Measurements from ENCODE around the gene FBXW4.

Gene FBXW4

DNA sequence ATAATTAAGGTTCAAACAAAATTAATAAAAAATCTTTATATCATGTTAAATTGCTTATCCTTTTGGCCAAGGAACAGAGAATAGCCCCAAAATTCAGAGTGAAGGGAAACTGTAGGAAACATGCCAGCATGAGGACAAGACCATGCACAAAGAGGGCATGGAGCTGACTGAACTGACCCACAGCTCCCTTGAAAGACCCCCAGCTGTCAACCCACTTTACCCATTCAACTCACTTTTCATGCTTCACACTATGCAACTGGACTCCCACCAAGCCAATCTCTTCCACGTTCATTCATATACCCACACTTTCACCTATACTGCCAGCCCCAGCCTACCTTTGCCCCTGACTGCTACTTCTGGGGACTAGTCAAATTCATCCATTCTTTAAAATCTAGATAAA, 10.2 kb downstream of the FBXW4 start:
- H3K9me3 ChIP-seq (ENCODE audit: control insufficient read depth, insufficient read depth, low read length), result no peaks in the 10 kb centered on the region
- no peaks in the 10 kb centered on the region for H3K36me3 ChIP-seq (ENCODE audit: insufficient read depth, low read length)
- no peak overlapping the region for H3K9ac ChIP-seq (ENCODE audit: low read depth, low read length)
- peaks cover 9% of the 10 kb centered on the region for H3K4me1 ChIP-seq (ENCODE audit: insufficient read depth, low read length)

DNA sequence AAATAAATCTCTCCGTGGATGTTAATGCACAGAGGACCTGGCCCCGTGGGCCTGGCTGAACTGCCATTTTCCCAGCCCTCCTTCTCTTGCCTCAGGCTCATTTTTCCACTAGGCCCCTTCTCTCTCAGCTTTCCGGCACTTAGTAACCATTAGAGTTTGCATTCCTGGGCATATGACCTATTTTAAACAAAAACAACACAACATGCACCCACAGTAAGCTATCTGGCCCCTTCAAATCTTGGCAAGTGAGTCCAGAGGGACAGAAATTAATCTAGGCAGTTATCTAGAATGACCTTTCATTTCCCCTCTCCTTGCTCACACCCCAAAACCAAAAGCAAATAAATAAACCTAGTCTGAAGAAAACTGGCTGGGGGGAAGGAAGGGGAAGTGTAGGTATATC, 11.7 kb downstream of the FBXW4 start:
- Histone ChIP-seq H3K9ac (ENCODE audit: low read depth, low read length) (no peak overlapping the region), H3K4me1 (ENCODE audit: insufficient read depth, low read length) (peaks cover 7% of the 10 kb centered on the region; the same call in 1 of the 2 replicates), H3K9me3 (ENCODE audit: control insufficient read depth, insufficient read depth, low read length) (no peaks in the 10 kb centered on the region), H3K36me3 (ENCODE audit: insufficient read depth, low read length) (no peaks in the 10 kb centered on the region)

DNA sequence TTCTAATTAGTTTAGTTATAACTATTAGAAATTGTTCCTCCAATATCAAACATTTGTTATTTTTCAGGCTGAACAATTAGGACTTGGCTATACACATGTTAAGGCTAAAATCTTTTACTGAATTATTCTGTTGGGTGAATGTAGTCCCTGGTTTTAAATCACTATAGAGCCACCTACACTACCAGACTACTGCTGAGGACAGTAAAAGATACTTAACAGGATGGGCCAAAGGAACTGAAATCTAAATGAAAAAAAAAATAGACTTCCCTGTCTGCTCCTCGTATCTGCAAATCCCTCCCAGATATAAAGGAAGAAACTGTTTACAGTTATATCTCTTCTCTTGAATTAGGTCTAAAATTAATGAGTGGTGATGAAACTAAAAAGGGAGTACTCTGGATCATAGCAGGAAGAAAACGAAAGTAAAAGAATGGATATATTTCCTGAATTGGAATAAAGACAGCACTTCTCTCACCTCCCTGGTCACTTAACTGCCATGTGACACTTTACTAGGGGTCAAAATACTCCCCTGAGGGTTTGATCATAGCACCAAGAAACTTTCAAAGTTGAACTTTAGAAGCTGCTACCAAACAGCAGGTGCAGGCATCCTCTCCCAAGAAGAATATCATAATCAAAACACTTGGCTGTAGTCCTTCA, 12.7 kb downstream of the FBXW4 start:
- H3K9ac ChIP-seq (ENCODE audit: low read depth, low read length), result no peak overlapping the region
- H3K36me3 ChIP-seq (ENCODE audit: insufficient read depth, low read length), result no peaks in the 10 kb centered on the region
- no peaks in the 10 kb centered on the region for H3K9me3 ChIP-seq (ENCODE audit: control insufficient read depth, insufficient read depth, low read length)
- H3K4me1 ChIP-seq (ENCODE audit: insufficient read depth, low read length), result peaks cover 7% of the 10 kb centered on the region; the same call in 1 of the 2 replicates

DNA sequence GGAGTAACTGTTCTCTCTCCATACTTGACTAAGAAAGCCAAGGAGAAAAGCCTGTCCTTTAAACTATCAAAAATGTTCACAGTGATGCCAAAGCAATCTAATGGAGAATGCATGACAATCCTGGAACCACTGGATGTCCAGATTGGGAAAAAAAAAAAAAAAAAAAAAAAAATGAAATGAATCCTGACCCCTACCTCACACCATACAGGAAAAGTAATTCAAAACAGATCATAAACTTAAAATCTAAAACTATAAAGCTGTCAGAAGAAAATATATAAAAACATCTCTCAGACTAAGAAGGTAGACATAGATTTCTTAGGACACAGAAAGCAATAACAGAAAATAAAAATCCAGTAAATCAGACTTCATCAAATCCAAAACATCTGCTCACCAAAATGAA, 18.4 kb downstream of the FBXW4 start:
- no peak overlapping the region for H3K9ac ChIP-seq (ENCODE audit: low read depth, low read length)
- H3K9me3 ChIP-seq (ENCODE audit: control insufficient read depth, insufficient read depth, low read length), result peaks cover 5% of the 10 kb centered on the region; the same call in 1 of the 2 replicates
- no peaks in the 10 kb centered on the region; the same call in 1 of the 2 replicates for H3K36me3 ChIP-seq (ENCODE audit: insufficient read depth, low read length)
- H3K4me1 ChIP-seq (ENCODE audit: insufficient read depth, low read length), result no peaks in the 10 kb centered on the region

DNA sequence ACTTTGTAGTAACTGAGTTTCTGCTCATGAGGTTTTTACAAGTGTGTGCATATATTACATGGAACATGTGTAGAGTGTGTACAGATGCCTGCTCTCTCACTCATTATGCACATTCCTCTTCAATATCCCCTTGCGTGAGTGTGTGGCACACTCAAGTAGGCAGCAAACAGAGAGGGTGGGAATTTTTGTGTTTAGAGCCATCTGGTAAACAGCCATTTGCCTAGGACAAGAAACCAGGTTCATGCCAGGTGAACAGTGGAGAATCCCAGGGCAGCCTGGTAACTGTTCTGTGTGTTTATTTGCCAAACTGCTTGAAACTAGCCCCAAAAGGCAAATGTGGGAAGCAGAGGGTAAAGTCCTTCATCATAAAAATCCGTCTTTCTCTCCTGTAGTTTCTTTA, 19.9 kb downstream of the FBXW4 start:
- peaks cover 5% of the 10 kb centered on the region; the same call in 1 of the 2 replicates for H3K9me3 ChIP-seq (ENCODE audit: control insufficient read depth, insufficient read depth, low read length)
- no peaks in the 10 kb centered on the region; the same call in 1 of the 2 replicates for H3K36me3 ChIP-seq (ENCODE audit: insufficient read depth, low read length)
- no peak overlapping the region for H3K9ac ChIP-seq (ENCODE audit: low read depth, low read length)
- H3K4me1 ChIP-seq (ENCODE audit: insufficient read depth, low read length), result no peaks in the 10 kb centered on the region

DNA sequence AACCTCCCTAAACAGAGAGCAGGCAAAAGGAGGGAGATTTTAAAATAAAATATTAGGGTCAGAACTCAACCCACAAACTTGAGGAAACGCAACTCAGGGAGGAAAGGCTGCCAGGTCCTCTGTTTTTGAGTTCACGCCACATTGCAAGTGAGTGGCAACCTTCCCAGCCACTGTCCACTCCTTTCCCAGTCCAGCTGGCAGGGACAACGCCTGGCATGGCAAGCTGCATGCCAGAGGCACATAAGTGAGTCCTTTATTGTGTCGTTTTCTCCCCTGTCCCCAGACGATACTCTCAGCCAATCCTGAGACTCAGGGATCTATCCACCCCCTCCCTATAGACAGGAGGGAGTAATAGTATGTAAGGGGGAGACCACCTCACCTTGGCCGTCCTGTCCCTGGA, 22.4 kb downstream of the FBXW4 start:
- no peak overlapping the region for H3K9ac ChIP-seq (ENCODE audit: low read depth, low read length)
- H3K4me1 ChIP-seq (ENCODE audit: insufficient read depth, low read length), result no peaks in the 10 kb centered on the region
- no peaks in the 10 kb centered on the region; the same call in 1 of the 2 replicates for H3K36me3 ChIP-seq (ENCODE audit: insufficient read depth, low read length)
- H3K9me3 ChIP-seq (ENCODE audit: control insufficient read depth, insufficient read depth, low read length), result peaks cover 5% of the 10 kb centered on the region; the same call in 1 of the 2 replicates

DNA sequence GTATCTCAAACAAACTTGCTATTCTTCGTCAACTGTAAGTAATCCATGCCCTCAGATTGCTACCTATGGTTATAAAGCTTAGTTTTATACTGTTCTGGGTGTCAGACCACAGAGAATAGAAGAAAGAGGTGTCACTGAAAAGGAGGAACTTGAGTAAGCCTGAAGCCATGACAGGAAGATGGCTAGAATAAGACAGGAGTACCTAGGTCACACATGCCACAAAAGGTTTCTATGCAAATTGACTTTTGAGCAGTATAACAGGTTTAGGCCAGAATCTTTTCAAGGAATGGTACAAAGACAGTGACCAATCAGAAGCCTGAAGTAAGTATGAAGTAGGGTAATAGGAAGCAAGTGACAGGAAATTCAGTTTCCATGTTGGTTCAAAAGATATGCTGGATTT, 23.5 kb downstream of the FBXW4 start:
- Histone ChIP-seq H3K4me1 (ENCODE audit: insufficient read depth, low read length) (no peaks in the 10 kb centered on the region), H3K36me3 (ENCODE audit: insufficient read depth, low read length) (no peaks in the 10 kb centered on the region; the same call in 1 of the 2 replicates), H3K9me3 (ENCODE audit: control insufficient read depth, insufficient read depth, low read length) (no peaks in the 10 kb centered on the region), H3K9ac (ENCODE audit: low read depth, low read length) (no peak overlapping the region)

DNA sequence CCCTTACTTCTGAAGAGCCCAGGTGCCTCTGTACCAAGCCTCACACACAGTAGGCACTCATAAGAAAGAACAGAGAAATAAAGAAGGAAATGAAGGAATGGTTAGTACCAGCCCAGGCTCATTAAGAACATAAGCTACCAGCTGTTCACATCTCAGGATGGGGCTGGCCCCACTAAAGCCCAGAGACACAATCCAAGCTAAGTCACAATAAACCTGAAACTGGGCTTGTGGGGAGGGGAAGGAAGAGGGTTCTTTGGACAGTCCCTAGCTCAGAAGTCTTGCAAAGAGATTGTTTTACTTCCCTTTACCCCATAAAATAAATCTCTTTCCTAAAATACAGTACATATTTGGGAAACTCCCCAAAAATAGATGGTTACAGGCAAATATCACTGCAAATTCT, 24.3 kb downstream of the FBXW4 start:
- Histone ChIP-seq H3K4me1 (ENCODE audit: insufficient read depth, low read length) (no peaks in the 10 kb centered on the region), H3K9me3 (ENCODE audit: control insufficient read depth, insufficient read depth, low read length) (no peaks in the 10 kb centered on the region), H3K36me3 (ENCODE audit: insufficient read depth, low read length) (no peaks in the 10 kb centered on the region; the same call in 1 of the 2 replicates), H3K9ac (ENCODE audit: low read depth, low read length) (no peak overlapping the region)

DNA sequence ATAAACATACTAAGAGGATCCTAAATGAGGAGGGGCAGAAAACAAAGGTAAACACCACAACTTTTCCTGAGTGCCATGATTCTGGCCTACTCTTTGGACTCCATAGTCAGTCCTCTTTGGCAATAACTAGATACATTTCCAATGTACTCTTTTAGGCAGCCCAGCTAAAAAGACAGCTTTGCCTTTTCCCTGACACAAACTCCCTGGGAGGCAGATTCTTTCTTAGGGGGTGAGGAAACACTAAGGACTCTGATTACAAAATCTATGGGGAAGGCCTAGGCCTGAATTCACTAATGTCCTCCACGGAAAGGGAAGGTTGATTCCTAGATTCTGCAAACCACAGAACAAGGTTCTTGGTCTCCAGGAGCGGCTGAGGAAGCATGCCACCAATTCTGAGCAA, 25.8 kb downstream of the FBXW4 start:
- H3K4me1 ChIP-seq (ENCODE audit: insufficient read depth, low read length), result no peaks in the 10 kb centered on the region
- no peak overlapping the region for H3K9ac ChIP-seq (ENCODE audit: low read depth, low read length)
- H3K9me3 ChIP-seq (ENCODE audit: control insufficient read depth, insufficient read depth, low read length), result no peaks in the 10 kb centered on the region
- H3K36me3 ChIP-seq (ENCODE audit: insufficient read depth, low read length), result no peaks in the 10 kb centered on the region; the same call in 1 of the 2 replicates

DNA sequence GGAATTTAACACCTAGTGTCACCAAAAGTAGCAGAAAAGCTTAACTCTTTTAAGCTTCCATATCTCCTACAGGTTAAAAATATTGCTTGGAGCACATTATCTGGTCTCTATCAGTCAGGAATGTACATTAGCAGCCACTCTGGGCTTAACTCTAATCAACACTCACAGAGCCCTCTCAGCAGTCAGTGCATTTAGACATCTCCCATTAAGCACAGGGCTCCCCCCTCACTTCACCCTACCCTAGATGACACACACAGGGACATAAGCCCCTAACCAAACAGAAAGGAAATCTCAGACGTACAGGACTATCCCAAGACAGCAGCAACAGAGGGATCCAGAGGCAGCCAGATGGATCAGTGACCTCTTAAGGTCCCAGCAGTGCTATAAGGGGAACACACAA, 26.4 kb downstream of the FBXW4 start:
- no peaks in the 10 kb centered on the region for H3K9me3 ChIP-seq (ENCODE audit: control insufficient read depth, insufficient read depth, low read length)
- no peak overlapping the region for H3K9ac ChIP-seq (ENCODE audit: low read depth, low read length)
- no peaks in the 10 kb centered on the region for H3K4me1 ChIP-seq (ENCODE audit: insufficient read depth, low read length)
- H3K36me3 ChIP-seq (ENCODE audit: insufficient read depth, low read length), result no peaks in the 10 kb centered on the region; the same call in 1 of the 2 replicates

DNA sequence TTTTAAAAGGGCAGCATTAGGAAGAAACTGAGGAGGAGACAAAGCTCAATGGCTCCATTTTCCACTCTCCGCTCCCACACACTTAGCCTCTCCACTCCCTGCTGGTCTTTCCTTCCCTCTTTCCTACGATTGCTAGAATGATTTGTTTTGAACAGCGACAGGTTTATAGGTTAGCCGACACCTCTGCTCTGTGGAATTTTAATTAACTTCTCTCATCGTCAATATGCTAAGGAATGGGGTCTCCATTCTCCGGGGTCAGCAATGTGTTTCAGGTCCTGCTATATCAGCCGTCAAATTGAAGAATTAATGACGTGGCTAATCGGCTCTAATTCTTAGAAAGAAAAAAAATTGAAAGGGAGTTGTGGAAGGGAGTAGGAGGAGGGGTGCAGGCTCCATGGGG, 28.9 kb downstream of the FBXW4 start:
- Histone ChIP-seq H3K36me3 (ENCODE audit: insufficient read depth, low read length) (no peaks in the 10 kb centered on the region; the same call in 1 of the 2 replicates), H3K9me3 (ENCODE audit: control insufficient read depth, insufficient read depth, low read length) (no peaks in the 10 kb centered on the region), H3K9ac (ENCODE audit: low read depth, low read length) (no peak overlapping the region), H3K4me1 (ENCODE audit: insufficient read depth, low read length) (peaks cover 2% of the 10 kb centered on the region)

DNA sequence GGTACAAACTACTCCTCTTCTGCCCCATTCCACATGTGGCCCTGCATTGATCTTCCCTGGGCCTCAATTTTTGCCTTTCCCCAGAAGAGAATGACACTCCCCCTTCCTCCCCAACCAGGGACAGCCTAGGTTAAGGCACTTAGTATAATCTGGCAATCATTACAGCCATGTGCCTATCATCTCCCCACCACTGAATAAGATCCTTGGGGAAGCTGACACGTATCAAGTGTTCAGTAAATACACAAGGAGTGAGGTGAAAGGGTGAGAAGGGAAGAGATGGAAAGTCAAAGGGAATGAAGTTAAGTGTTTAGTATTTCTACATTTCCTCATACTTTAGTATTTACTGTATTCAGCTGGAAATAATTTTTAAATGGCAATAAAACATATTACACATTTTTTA, 31.9 kb downstream of the FBXW4 start:
- H3K4me1 ChIP-seq (ENCODE audit: insufficient read depth, low read length), result peaks cover 14% of the 10 kb centered on the region
- no peaks in the 10 kb centered on the region; the same call in none of the 2 replicates for H3K36me3 ChIP-seq (ENCODE audit: insufficient read depth, low read length)
- H3K9ac ChIP-seq (ENCODE audit: low read depth, low read length), result no peak overlapping the region
- no peaks in the 10 kb centered on the region for H3K9me3 ChIP-seq (ENCODE audit: control insufficient read depth, insufficient read depth, low read length)

DNA sequence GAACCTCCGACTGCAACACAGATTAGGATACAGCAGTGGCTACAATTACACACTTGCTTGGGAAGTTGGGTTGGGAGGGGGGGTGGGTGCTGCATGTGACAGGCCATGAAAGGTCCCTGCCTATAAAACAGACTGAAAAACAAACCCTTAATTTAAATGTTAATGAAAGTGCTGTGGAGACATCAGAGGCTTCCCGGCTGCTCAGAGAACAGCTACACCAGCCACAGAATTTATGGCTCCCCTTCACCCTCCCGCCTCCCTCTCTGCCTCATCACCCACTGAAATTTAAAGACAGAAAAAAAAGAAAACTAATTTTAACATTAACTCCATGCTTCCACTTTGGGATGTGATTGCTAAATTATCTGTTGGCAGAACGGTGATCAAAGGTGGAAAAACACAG, 34.7 kb downstream of the FBXW4 start:
- H3K9me3 ChIP-seq (ENCODE audit: control insufficient read depth, insufficient read depth, low read length), result no peaks in the 10 kb centered on the region
- H3K36me3 ChIP-seq (ENCODE audit: insufficient read depth, low read length), result no peaks in the 10 kb centered on the region; the same call in none of the 2 replicates
- H3K4me1 ChIP-seq (ENCODE audit: insufficient read depth, low read length), result peaks cover 14% of the 10 kb centered on the region
- no peak overlapping the region for H3K9ac ChIP-seq (ENCODE audit: low read depth, low read length)

DNA sequence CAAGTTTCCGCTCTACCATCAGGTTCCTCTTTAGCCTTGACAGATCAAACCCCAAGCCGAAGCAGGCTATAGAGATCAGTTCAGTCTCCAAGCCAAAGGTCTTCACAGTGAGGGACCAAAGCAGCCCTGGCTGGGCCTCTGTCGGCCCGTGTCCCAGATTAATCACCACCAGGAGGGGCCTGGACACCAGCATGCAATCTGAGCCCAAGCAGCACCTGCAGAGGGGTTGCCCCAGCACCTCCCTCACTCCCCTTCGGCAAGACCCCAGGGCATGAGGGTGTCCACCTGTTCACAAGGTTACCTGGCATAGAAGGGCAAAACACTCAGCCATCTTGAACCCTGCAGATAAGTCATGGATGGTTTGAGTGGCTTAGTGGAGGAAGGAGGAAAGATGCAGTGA, 36.0 kb downstream of the FBXW4 start:
- H3K9me3 ChIP-seq (ENCODE audit: control insufficient read depth, insufficient read depth, low read length), result no peaks in the 10 kb centered on the region

DNA sequence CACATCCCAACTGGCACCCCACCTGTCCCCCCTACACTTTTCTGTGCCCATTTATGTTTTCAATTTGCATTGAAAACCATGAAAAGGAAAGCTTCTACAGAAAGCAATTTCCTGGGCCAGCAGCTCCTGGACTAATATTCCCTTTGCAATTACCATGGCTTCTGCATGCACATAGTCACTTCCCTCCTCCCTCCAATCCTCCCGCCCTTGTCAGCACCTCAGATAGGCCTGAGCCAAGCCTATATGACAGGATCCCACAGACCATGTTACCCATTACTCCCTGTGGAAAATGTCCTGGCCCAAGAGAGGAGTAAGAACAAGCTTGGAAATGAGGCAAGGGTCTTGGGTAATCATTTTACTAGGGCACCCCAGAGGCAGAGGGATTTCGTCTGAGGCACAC, 38.1 kb downstream of the FBXW4 start:
- no peaks in the 10 kb centered on the region; the same call in 1 of the 2 replicates for H3K36me3 ChIP-seq (ENCODE audit: insufficient read depth, low read length)
- peaks cover 18% of the 10 kb centered on the region for H3K4me1 ChIP-seq (ENCODE audit: insufficient read depth, low read length)
- H3K9ac ChIP-seq (ENCODE audit: low read depth, low read length), result no peak overlapping the region
- no peaks in the 10 kb centered on the region for H3K9me3 ChIP-seq (ENCODE audit: control insufficient read depth, insufficient read depth, low read length)

More for the DNA sequence above, 36.0 kb downstream of the FBXW4 start:
- H3K36me3 ChIP-seq (ENCODE audit: insufficient read depth, low read length), result no peaks in the 10 kb centered on the region; the same call in none of the 2 replicates
- no peak overlapping the region for H3K9ac ChIP-seq (ENCODE audit: low read depth, low read length)
- peaks cover 14% of the 10 kb centered on the region for H3K4me1 ChIP-seq (ENCODE audit: insufficient read depth, low read length)
